HG03521 (cell line): ENCODE measurements around the gene PCDH9.

ENCODE experiments used
- ATAC-seq: cut with Tn5 transposase; IDR thresholded peaks from one replicate; pipeline ENCODE4 v1.9.1; 2021; ENCODE audit warnings: mild to moderate bottlenecking, moderate library complexity; ENCODE audit not compliant: unreplicated experiment

Gene PCDH9

GRCh38 chr13:66994097-66994496, 236.0 kb downstream of the PCDH9 start:
- ATAC-seq: peak; percentile 77

- no peak for ATAC-seq
These were observed 237.4 kb downstream of the PCDH9 start for GRCh38 chr13:66992719-66993118.

GRCh38 chr13:66992183-66992582, 238.0 kb downstream of the PCDH9 start:
- no peak for ATAC-seq

- no peak for ATAC-seq
These were observed 245.9 kb downstream of the PCDH9 start for GRCh38 chr13:66984241-66984640.

- no peak for ATAC-seq
These were observed 248.2 kb downstream of the PCDH9 start for GRCh38 chr13:66981912-66982311.

- no peak for ATAC-seq
These were observed 253.0 kb downstream of the PCDH9 start for GRCh38 chr13:66977161-66977560.

- no peak for ATAC-seq
These were observed 255.2 kb downstream of the PCDH9 start for GRCh38 chr13:66974889-66975288.

- ATAC-seq: no peak
These were observed 256.0 kb downstream of the PCDH9 start for GRCh38 chr13:66974174-66974573.

- no peak for ATAC-seq
These were observed 257.5 kb downstream of the PCDH9 start for GRCh38 chr13:66972659-66973058.

- no peak for ATAC-seq
These were observed 259.1 kb downstream of the PCDH9 start for GRCh38 chr13:66971004-66971403.

- ATAC-seq: no peak
These were observed 260.8 kb downstream of the PCDH9 start for GRCh38 chr13:66969291-66969690.

- no peak for ATAC-seq
These were observed 262.1 kb downstream of the PCDH9 start for GRCh38 chr13:66967811-66968597.

- no peak for ATAC-seq
These were observed 265.0 kb downstream of the PCDH9 start for GRCh38 chr13:66965181-66965580.

- ATAC-seq: no peak
These were observed 267.2 kb downstream of the PCDH9 start for GRCh38 chr13:66962953-66963352.

GRCh38 chr13:66958611-66959010, 271.5 kb downstream of the PCDH9 start:
- ATAC-seq: no peak

GRCh38 chr13:66952507-66952906, 277.6 kb downstream of the PCDH9 start:
- no peak for ATAC-seq

- no peak for ATAC-seq
These were observed 278.7 kb downstream of the PCDH9 start for GRCh38 chr13:66951426-66951825.

GRCh38 chr13:66950666-66951065, 279.5 kb downstream of the PCDH9 start:
- ATAC-seq: no peak

GRCh38 chr13:66948910-66949309, 281.2 kb downstream of the PCDH9 start:
- ATAC-seq: no peak

- no peak for ATAC-seq
These were observed 286.6 kb downstream of the PCDH9 start for GRCh38 chr13:66943530-66943929.

- ATAC-seq: no peak
These were observed 290.0 kb downstream of the PCDH9 start for GRCh38 chr13:66940113-66940512.

- no peak for ATAC-seq
These were observed 292.7 kb downstream of the PCDH9 start for GRCh38 chr13:66937423-66937822.

- no peak for ATAC-seq
These were observed 296.1 kb downstream of the PCDH9 start for GRCh38 chr13:66933994-66934393.
